ENCODE results near the gene PLXNA4.

PLXNA4 gene

DNA sequence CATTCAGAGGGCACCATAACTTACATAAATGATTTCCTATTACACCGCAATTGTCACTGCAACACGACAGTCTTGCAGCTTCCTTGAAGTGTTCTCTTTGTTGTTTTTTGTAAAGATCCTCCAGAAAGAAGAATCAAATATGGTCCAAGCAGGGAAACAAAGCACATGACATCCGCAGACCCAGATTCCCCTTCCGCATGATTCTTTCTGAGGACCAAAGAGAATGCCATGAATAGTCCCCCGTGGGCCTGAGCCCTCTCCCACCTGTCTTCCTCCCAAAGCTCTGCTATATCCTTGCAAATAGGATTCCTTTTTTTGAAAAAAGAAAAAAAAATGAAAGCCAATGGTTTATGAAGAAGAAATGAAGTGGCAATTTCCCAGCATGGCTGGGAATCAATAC, 10.8 kb downstream of the PLXNA4 start:
- 93% methylated on average over 5 of the region's 5 CpGs for WGBS
- H2AK5ac ChIP-seq (ENCODE audit: low read length, severe bottlenecking), result no peak overlapping the region
- no peaks in the 10 kb centered on the region for H3K9me3 ChIP-seq (ENCODE audit: control insufficient read depth, low read length)
- H4K8ac ChIP-seq (ENCODE audit: low read length), result no peak overlapping the region
- no peak overlapping the region for H3K27ac ChIP-seq (ENCODE audit: low read length, poor library complexity, severe bottlenecking)
- H3K4me2 ChIP-seq (ENCODE audit: low read length, poor library complexity, severe bottlenecking), result no peak overlapping the region
- no peaks in the 10 kb centered on the region for H3K4me1 ChIP-seq (ENCODE audit: control insufficient read depth, insufficient read depth, low read depth, low read length)
- no peak overlapping the region for H2AFZ ChIP-seq (ENCODE audit: low read depth, low read length)
- H3K79me1 ChIP-seq (replicated peaks; ENCODE audit: low read length, poor library complexity, severe bottlenecking), result no peaks in the 10 kb centered on the region
- H3K23ac ChIP-seq (ENCODE audit: low read length in 2 of 2), result no peak overlapping the region
- no peak overlapping the region for H4K91ac ChIP-seq (ENCODE audit: low read length)
- no peak overlapping the region for H2BK12ac ChIP-seq (ENCODE audit: low read length in 2 of 2)
- H3K9ac ChIP-seq (ENCODE audit: low read length), result no peak overlapping the region
- H2BK5ac ChIP-seq (ENCODE audit: low read depth, low read length, poor library complexity, severe bottlenecking), result no peak overlapping the region
- no peak overlapping the region for H3K18ac ChIP-seq (ENCODE audit: low read depth in 1 of 2, low read length in 2 of 2)
- peaks cover 9 to 51% of the 10 kb centered on the region in 2 experiments for H3K27me3 ChIP-seq (ENCODE audit: control insufficient read depth in 1 of 2, insufficient read depth in 1 of 2, low read length in 2 of 2)
- H3K36me3 ChIP-seq (ENCODE audit: control insufficient read depth in 1 of 2, insufficient read depth in 2 of 2, low read depth in 1 of 2, low read length in 2 of 2), result peaks cover 0 to 7% of the 10 kb centered on the region in 2 experiments
- no peak overlapping the region for H3K4ac ChIP-seq (ENCODE audit: low read depth in 1 of 2, low read length in 2 of 2)
- H2BK120ac ChIP-seq (ENCODE audit: low read depth, low read length), result no peak overlapping the region
- no peak overlapping the region for H3K4me3 ChIP-seq (ENCODE audit: insufficient read depth in 1 of 2, low read depth in 1 of 2, low read length in 2 of 2)
- no peak for DNase-seq
- H2BK15ac ChIP-seq (ENCODE audit: low read depth, poor library complexity, severe bottlenecking), result no peak overlapping the region
- no peak overlapping the region for H3K14ac ChIP-seq (ENCODE audit: low read length in 2 of 2)

- Histone ChIP-seq H3K79me1 (replicated peaks; ENCODE audit: low read length, poor library complexity, severe bottlenecking) (no peaks in the 10 kb centered on the region), H2AK5ac (ENCODE audit: low read length, severe bottlenecking) (no peak overlapping the region), H3K36me3 (ENCODE audit: control insufficient read depth in 1 of 2, insufficient read depth in 2 of 2, low read depth in 1 of 2, low read length in 2 of 2) (peaks cover 0 to 4% of the 10 kb centered on the region in 2 experiments), H2BK120ac (ENCODE audit: low read depth, low read length) (no peak overlapping the region), H3K9ac (ENCODE audit: low read length) (no peak overlapping the region), H3K18ac (ENCODE audit: low read depth in 1 of 2, low read length in 2 of 2) (no peak overlapping the region), H3K4me3 (ENCODE audit: insufficient read depth in 1 of 2, low read depth in 1 of 2, low read length in 2 of 2) (no peak overlapping the region), H3K4me1 (ENCODE audit: control insufficient read depth, insufficient read depth, low read depth, low read length) (no peaks in the 10 kb centered on the region), H3K27ac (ENCODE audit: low read length, poor library complexity, severe bottlenecking) (no peak overlapping the region), H2BK12ac (ENCODE audit: low read length in 2 of 2) (no peak overlapping the region), H2BK15ac (ENCODE audit: low read depth, poor library complexity, severe bottlenecking) (no peak overlapping the region), H3K4me2 (ENCODE audit: low read length, poor library complexity, severe bottlenecking) (no peak overlapping the region), H3K4ac (ENCODE audit: low read depth in 1 of 2, low read length in 2 of 2) (no peak overlapping the region), H3K9me3 (ENCODE audit: control insufficient read depth, low read length) (no peaks in the 10 kb centered on the region), H2BK5ac (ENCODE audit: low read depth, low read length, poor library complexity, severe bottlenecking) (no peak overlapping the region), H4K8ac (ENCODE audit: low read length) (no peak overlapping the region), H3K14ac (ENCODE audit: low read length in 2 of 2) (no peak overlapping the region), H2AFZ (ENCODE audit: low read depth, low read length) (no peak overlapping the region), H3K23ac (ENCODE audit: low read length in 2 of 2) (no peak overlapping the region), H4K91ac (ENCODE audit: low read length) (no peak overlapping the region), H3K27me3 (ENCODE audit: control insufficient read depth in 1 of 2, insufficient read depth in 1 of 2, low read length in 2 of 2) (peaks cover 9 to 46% of the 10 kb centered on the region in 2 experiments)
- DNase-seq, result no peak
- 63% methylated on average over 8 of the region's 8 CpGs for WGBS
These were observed 11.4 kb downstream of the PLXNA4 start for GRCh38 chr7:132564849-132565248.

GRCh38 chr7:132564090-132564489, 12.2 kb downstream of the PLXNA4 start:
- 61% methylated on average over 1 of the region's 1 CpG for WGBS
- H3K9ac ChIP-seq (ENCODE audit: low read length), result no peak overlapping the region
- peaks cover 9 to 42% of the 10 kb centered on the region in 2 experiments for H3K27me3 ChIP-seq (ENCODE audit: control insufficient read depth in 1 of 2, insufficient read depth in 1 of 2, low read length in 2 of 2)
- H2AK5ac ChIP-seq (ENCODE audit: low read length, severe bottlenecking), result no peak overlapping the region
- no peak overlapping the region for H2AFZ ChIP-seq (ENCODE audit: low read depth, low read length)
- no peaks in the 10 kb centered on the region for H3K36me3 ChIP-seq (ENCODE audit: control insufficient read depth in 1 of 2, insufficient read depth in 2 of 2, low read depth in 1 of 2, low read length in 2 of 2)
- H2BK12ac ChIP-seq (ENCODE audit: low read length in 2 of 2), result no peak overlapping the region
- H3K4me1 ChIP-seq (ENCODE audit: control insufficient read depth, insufficient read depth, low read depth, low read length), result no peaks in the 10 kb centered on the region
- H3K79me1 ChIP-seq (replicated peaks; ENCODE audit: low read length, poor library complexity, severe bottlenecking), result no peaks in the 10 kb centered on the region
- H4K8ac ChIP-seq (ENCODE audit: low read length), result no peak overlapping the region
- H2BK15ac ChIP-seq (ENCODE audit: low read depth, poor library complexity, severe bottlenecking), result no peak overlapping the region
- H3K14ac ChIP-seq (ENCODE audit: low read length in 2 of 2), result no peak overlapping the region
- H3K4me3 ChIP-seq (ENCODE audit: insufficient read depth in 1 of 2, low read depth in 1 of 2, low read length in 2 of 2), result no peak overlapping the region
- no peak overlapping the region for H4K91ac ChIP-seq (ENCODE audit: low read length)
- no peak overlapping the region for H3K18ac ChIP-seq (ENCODE audit: low read depth in 1 of 2, low read length in 2 of 2)
- no peak overlapping the region for H2BK5ac ChIP-seq (ENCODE audit: low read depth, low read length, poor library complexity, severe bottlenecking)
- no peaks in the 10 kb centered on the region for H3K9me3 ChIP-seq (ENCODE audit: control insufficient read depth, low read length)
- H3K4ac ChIP-seq (ENCODE audit: low read depth in 1 of 2, low read length in 2 of 2), result no peak overlapping the region
- no peak overlapping the region for H3K27ac ChIP-seq (ENCODE audit: low read length, poor library complexity, severe bottlenecking)
- H3K4me2 ChIP-seq (ENCODE audit: low read length, poor library complexity, severe bottlenecking), result no peak overlapping the region
- no peak for DNase-seq
- H2BK120ac ChIP-seq (ENCODE audit: low read depth, low read length), result no peak overlapping the region
- no peak overlapping the region for H3K23ac ChIP-seq (ENCODE audit: low read length in 2 of 2)

DNA sequence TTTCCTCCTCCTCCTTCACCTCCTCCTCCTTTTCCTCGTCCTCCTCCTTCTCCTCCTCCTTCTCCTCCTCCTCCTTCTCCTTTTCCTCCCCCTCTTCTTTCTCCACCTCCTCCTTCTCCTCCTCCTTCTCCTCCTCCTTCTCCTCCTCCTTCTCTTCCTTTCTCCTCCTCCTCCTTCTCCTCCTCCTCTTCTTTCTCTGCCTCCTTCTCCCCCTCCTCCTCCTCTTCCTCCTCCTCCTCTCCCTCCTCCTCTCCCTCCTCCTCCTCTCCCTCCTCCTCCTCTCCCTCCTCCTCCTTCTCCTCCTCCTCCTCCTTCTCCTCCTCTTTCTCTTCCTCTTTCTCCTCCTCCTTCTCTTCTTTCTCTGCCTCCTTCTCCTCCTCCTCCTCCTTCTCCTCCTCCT, 13.6 kb downstream of the PLXNA4 start:
- H2AK5ac ChIP-seq (ENCODE audit: low read length, severe bottlenecking), result no peak overlapping the region
- no peak overlapping the region for H3K23ac ChIP-seq (ENCODE audit: low read length in 2 of 2)
- no peaks in the 10 kb centered on the region for H3K9me3 ChIP-seq (ENCODE audit: control insufficient read depth, low read length)
- H2BK120ac ChIP-seq (ENCODE audit: low read depth, low read length), result no peak overlapping the region
- H3K14ac ChIP-seq (ENCODE audit: low read length in 2 of 2), result no peak overlapping the region
- no peak overlapping the region for H3K9ac ChIP-seq (ENCODE audit: low read length)
- DNase-seq, result no peak
- H2BK5ac ChIP-seq (ENCODE audit: low read depth, low read length, poor library complexity, severe bottlenecking), result no peak overlapping the region
- no peaks in the 10 kb centered on the region for H3K79me1 ChIP-seq (replicated peaks; ENCODE audit: low read length, poor library complexity, severe bottlenecking)
- no peak overlapping the region for H3K4me2 ChIP-seq (ENCODE audit: low read length, poor library complexity, severe bottlenecking)
- H3K36me3 ChIP-seq (ENCODE audit: control insufficient read depth in 1 of 2, insufficient read depth in 2 of 2, low read depth in 1 of 2, low read length in 2 of 2), result no peaks in the 10 kb centered on the region
- no peak overlapping the region for H2BK15ac ChIP-seq (ENCODE audit: low read depth, poor library complexity, severe bottlenecking)
- no peak overlapping the region for H3K18ac ChIP-seq (ENCODE audit: low read depth in 1 of 2, low read length in 2 of 2)
- H3K27ac ChIP-seq (ENCODE audit: low read length, poor library complexity, severe bottlenecking), result no peak overlapping the region
- peaks cover 9 to 34% of the 10 kb centered on the region in 2 experiments for H3K27me3 ChIP-seq (ENCODE audit: control insufficient read depth in 1 of 2, insufficient read depth in 1 of 2, low read length in 2 of 2)
- WGBS, result 64% methylated on average over 1 of the region's 1 CpG
- no peak overlapping the region for H2BK12ac ChIP-seq (ENCODE audit: low read length in 2 of 2)
- H4K8ac ChIP-seq (ENCODE audit: low read length), result no peak overlapping the region
- no peak overlapping the region for H3K4me3 ChIP-seq (ENCODE audit: insufficient read depth in 1 of 2, low read depth in 1 of 2, low read length in 2 of 2)
- no peaks in the 10 kb centered on the region for H3K4me1 ChIP-seq (ENCODE audit: control insufficient read depth, insufficient read depth, low read depth, low read length)
- H4K91ac ChIP-seq (ENCODE audit: low read length), result no peak overlapping the region
- no peak overlapping the region for H2AFZ ChIP-seq (ENCODE audit: low read depth, low read length)
- no peak overlapping the region for H3K4ac ChIP-seq (ENCODE audit: low read depth in 1 of 2, low read length in 2 of 2)
